CD4-positive, alpha-beta T cell treated with Interleukin-21 for 1 hour (primary cell): ENCODE measurements around the gene KIRREL1.

Experiments
- DNase-seq: peaks from one replicate; pipeline ENCODE4 v3.0.0-alpha.2; 2020

The KIRREL1 gene

GRCh38 chr1:158007667-158008386 is 14.4 kb downstream of the KIRREL1 start:
- DNase-seq = no peak

GRCh38 chr1:158008630-158009029 is 15.2 kb downstream of the KIRREL1 start:
- no peak for DNase-seq

- no peak for DNase-seq
Observed at GRCh38 chr1:158011714-158012113, 18.3 kb downstream of the KIRREL1 start.

- DNase-seq = no peak
Observed at GRCh38 chr1:158013840-158014730, 20.6 kb downstream of the KIRREL1 start.

GRCh38 chr1:158014731-158015320 is 21.4 kb downstream of the KIRREL1 start:
- no peak for DNase-seq

GRCh38 chr1:158016651-158017335 is 23.3 kb downstream of the KIRREL1 start:
- DNase-seq = no peak

GRCh38 chr1:158017800-158018595 is 24.6 kb downstream of the KIRREL1 start:
- no peak for DNase-seq

- DNase-seq = no peak
Observed at GRCh38 chr1:158019171-158019868, 25.9 kb downstream of the KIRREL1 start.

- DNase-seq = no peak
Observed at GRCh38 chr1:158020259-158020885, 26.9 kb downstream of the KIRREL1 start.

- no peak for DNase-seq
Observed at GRCh38 chr1:158020886-158021620, 27.6 kb downstream of the KIRREL1 start.

- no peak for DNase-seq
Observed at GRCh38 chr1:158021721-158022120, 28.3 kb downstream of the KIRREL1 start.

- no peak for DNase-seq
Observed at GRCh38 chr1:158022554-158023312, 29.3 kb downstream of the KIRREL1 start.

GRCh38 chr1:158024737-158025136 is 31.3 kb downstream of the KIRREL1 start:
- DNase-seq = no peak

GRCh38 chr1:158025576-158026230 is 32.3 kb downstream of the KIRREL1 start:
- no peak for DNase-seq

GRCh38 chr1:158026651-158027050 is 33.2 kb downstream of the KIRREL1 start:
- no peak for DNase-seq

GRCh38 chr1:158027508-158027907 is 34.1 kb downstream of the KIRREL1 start:
- DNase-seq = no peak

- no peak for DNase-seq
Observed at GRCh38 chr1:158028969-158029368, 35.5 kb downstream of the KIRREL1 start.

- no peak for DNase-seq
Observed at GRCh38 chr1:158035014-158035413, 41.6 kb downstream of the KIRREL1 start.

GRCh38 chr1:158035976-158036583 is 42.6 kb downstream of the KIRREL1 start:
- DNase-seq = no peak
